CD4-positive, alpha-beta T cell treated with Interleukin-21 for 1 hour (primary cell): ENCODE results near the gene ZNF521.

Experiments used
- DNase-seq: peaks from one replicate; pipeline ENCODE4 v3.0.0-alpha.2; 2020

Gene ZNF521

DNA sequence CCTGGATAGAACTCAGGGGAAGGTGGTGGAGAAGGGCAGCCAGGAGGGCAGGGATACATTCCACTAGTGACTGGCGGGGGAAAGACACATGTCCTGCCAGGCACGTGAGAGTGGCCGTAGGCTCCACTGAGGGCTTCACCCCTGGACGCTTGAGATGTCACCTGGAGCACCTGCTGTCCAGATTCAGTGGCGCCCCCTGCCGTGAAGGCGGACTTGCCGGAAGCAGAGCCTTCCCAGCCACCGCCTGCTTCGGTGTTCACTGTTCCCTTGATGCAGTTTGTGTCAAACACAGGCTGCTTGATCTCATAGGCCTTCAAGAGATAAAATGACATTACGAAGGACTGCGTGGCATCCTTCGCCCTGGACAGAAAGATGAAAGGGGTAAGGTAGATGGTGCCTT is 335.3 kb downstream of the ZNF521 start:
- DNase-seq: no peak

DNA sequence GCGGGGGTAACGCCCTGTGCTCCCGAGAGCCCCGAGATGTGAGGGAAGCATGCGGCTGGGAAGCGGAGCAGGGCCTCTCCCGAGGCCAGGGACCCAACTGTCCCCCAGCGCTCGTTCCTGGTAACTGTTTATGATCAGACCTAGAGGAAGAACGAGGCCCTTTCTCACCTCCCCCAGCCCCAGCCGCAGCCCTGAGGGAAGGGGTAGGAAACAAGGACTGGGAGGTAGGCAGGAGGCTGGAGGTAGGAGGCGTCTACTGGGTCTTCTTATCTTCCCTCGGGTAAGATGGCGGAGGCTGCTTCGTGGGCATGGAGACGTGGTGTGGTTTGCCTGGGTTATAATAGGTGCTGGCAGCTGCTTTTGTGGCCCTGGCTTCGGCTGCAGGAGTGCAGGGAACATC is 335.8 kb downstream of the ZNF521 start:
- DNase-seq: no peak
